ENCODE results near the gene PSMD11.

The PSMD11 gene

GRCh38 chr17:32491371-32492263 is 47.3 kb downstream of the PSMD11 start:
- no peak for DNase-seq

GRCh38 chr17:32492264-32492589 is 47.9 kb downstream of the PSMD11 start:
- DNase-seq: no peak

- DNase-seq: no peak
Measured at GRCh38 chr17:32492648-32493289, 48.5 kb downstream of the PSMD11 start.

GRCh38 chr17:32493571-32493970 is 49.3 kb downstream of the PSMD11 start:
- DNase-seq: no peak

GRCh38 chr17:32493976-32494513 is 49.7 kb downstream of the PSMD11 start:
- DNase-seq: no peak

- DNase-seq: peak; percentile 45
Measured at GRCh38 chr17:32494621-32495358, 50.5 kb downstream of the PSMD11 start.

- no peak for DNase-seq
Measured at GRCh38 chr17:32495359-32496231, 51.3 kb downstream of the PSMD11 start.

GRCh38 chr17:32496395-32497073 is 52.2 kb downstream of the PSMD11 start:
- no peak for DNase-seq

GRCh38 chr17:32497431-32498205 is 53.3 kb downstream of the PSMD11 start:
- DNase-seq: no peak

GRCh38 chr17:32498391-32498790 is 54.1 kb downstream of the PSMD11 start:
- DNase-seq: peak; percentile 85

GRCh38 chr17:32502013-32502412 is 57.7 kb downstream of the PSMD11 start:
- no peak for DNase-seq

- DNase-seq: no peak
Measured at GRCh38 chr17:32502710-32503109, 58.4 kb downstream of the PSMD11 start.

GRCh38 chr17:32503251-32504165 is 59.2 kb downstream of the PSMD11 start:
- DNase-seq: peak; percentile 14

- no peak for DNase-seq
Measured at GRCh38 chr17:32504166-32504990, 60.1 kb downstream of the PSMD11 start.

- no peak for DNase-seq
Measured at GRCh38 chr17:32508926-32509325, 64.6 kb downstream of the PSMD11 start.

- no peak for DNase-seq
Measured at GRCh38 chr17:32510466-32510865, 66.2 kb downstream of the PSMD11 start.

GRCh38 chr17:32512328-32512727 is 68.0 kb downstream of the PSMD11 start:
- no peak for DNase-seq

GRCh38 chr17:32513579-32513978 is 69.3 kb downstream of the PSMD11 start:
- DNase-seq: no peak

- no peak for DNase-seq
Measured at GRCh38 chr17:32514606-32515005, 70.3 kb downstream of the PSMD11 start.
